Measurements from ENCODE around the gene GSTA4.

DNA sequence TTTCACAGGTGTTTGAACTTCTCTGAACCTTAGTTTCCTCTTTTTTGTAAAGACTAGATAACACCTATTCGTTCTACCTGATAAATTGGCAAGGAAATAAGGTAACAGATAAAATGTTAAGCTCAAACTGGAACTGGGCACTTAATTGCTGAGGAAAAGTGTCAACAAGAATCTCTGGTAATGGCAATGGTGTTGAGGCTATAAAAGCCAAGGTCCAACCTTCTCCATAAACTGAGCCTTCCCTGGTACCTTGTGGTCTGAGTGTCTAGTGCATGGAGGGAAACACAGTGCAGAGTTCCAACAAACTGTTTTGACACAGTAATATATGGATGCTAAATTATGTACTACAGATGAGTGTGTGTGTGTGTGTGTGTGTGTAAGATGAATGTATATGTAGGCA, 33.4 kb upstream of the GSTA4 start:
- TF ChIP-seq, protein P1, sequence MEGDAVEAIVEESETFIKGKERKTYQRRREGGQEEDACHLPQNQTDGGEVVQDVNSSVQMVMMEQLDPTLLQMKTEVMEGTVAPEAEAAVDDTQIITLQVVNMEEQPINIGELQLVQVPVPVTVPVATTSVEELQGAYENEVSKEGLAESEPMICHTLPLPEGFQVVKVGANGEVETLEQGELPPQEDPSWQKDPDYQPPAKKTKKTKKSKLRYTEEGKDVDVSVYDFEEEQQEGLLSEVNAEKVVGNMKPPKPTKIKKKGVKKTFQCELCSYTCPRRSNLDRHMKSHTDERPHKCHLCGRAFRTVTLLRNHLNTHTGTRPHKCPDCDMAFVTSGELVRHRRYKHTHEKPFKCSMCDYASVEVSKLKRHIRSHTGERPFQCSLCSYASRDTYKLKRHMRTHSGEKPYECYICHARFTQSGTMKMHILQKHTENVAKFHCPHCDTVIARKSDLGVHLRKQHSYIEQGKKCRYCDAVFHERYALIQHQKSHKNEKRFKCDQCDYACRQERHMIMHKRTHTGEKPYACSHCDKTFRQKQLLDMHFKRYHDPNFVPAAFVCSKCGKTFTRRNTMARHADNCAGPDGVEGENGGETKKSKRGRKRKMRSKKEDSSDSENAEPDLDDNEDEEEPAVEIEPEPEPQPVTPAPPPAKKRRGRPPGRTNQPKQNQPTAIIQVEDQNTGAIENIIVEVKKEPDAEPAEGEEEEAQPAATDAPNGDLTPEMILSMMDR (IDR thresholded peaks at IDR 0.05): no peak
- TF ChIP-seq POLR2A (IDR thresholded peaks at IDR 0.05): no peak
